Measurements from ENCODE around the gene ACADS. TPM values are rescaled to one million over a fixed set of nuclear protein-coding genes. Genes with fewer than 3 reads are reported as not detected.
A peak's percentile ranks its signal among the peaks of the same experiment; 100 is the strongest.

The ACADS gene
- total and polyA plus RNA-seq, 11 donors = 56.7 to 213 (median 78.8) TPM

GRCh38 chr12:120720234-120720986 is 5.2 kb upstream of the ACADS start:
- peaks cover 0 to 38% (median 8%) of the 10 kb centered on the region in 12 donors for H3K4me1 ChIP-seq
- H3K4me3 ChIP-seq = no peak overlapping the region
- peak overlapping the region in 6 of 12 donors; percentile 39 to 78 (median 54) for H3K27ac ChIP-seq

GRCh38 chr12:120720987-120721801 is 4.4 kb upstream of the ACADS start:
- TF ChIP-seq POLR2A (IDR thresholded peaks at IDR 0.05) (no peak), CTCF (IDR thresholded peaks at IDR 0.05) (no peak)
- no peak for DNase-seq
- no peak overlapping the region for H3K4me3 ChIP-seq
- 91 to 94% (median 93%) methylated on average over 10 of the region's 10 CpGs for WGBS, 4 donors
- peaks cover 0 to 42% (median 9%) of the 10 kb centered on the region in 12 donors for H3K4me1 ChIP-seq
- H3K36me3 ChIP-seq = peaks cover 9 to 82% (median 74%) of the 10 kb centered on the region in 9 donors
- peak overlapping the region in 7 of 12 donors; percentile 6 to 78 (median 51) for H3K27ac ChIP-seq
- intact Hi-C loops (cut with DNase I) = loop anchor here in 3 of 10 donors (10.0 kb wide), 1 partner anchor 184 kb away; the partner anchor contains the start of gene SPPL3 (in 3 of the 3)
- H3K27me3 ChIP-seq = no peaks in the 10 kb centered on the region
- no peaks in the 10 kb centered on the region for H3K9me3 ChIP-seq
- ATAC-seq = no peak

More at GRCh38 chr12:120720234-120720986, 5.2 kb upstream of the ACADS start:
- TF ChIP-seq CTCF (IDR thresholded peaks at IDR 0.05) (no peak), POLR2A (IDR thresholded peaks at IDR 0.05) (no peak)
- ATAC-seq (peak; percentile 32 to 83 (median 49)), DNase-seq (no peak)
- 78 to 86% (median 83%) methylated on average over 7 of the region's 7 CpGs for WGBS, 4 donors
- intact Hi-C loops (cut with DNase I) = loop anchor here in 3 of 10 donors (10.0 kb wide), 1 partner anchor 184 kb away; the partner anchor contains the start of gene SPPL3 (in 3 of the 3)
- H3K36me3 ChIP-seq = peaks cover 9 to 90% (median 82%) of the 10 kb centered on the region in 9 donors
- no peaks in the 10 kb centered on the region for H3K9me3 ChIP-seq
- H3K27me3 ChIP-seq = no peaks in the 10 kb centered on the region

GRCh38 chr12:120721866-120722265 is 3.8 kb upstream of the ACADS start:
- H3K27ac ChIP-seq = no peak overlapping the region

More at GRCh38 chr12:120721866-120722265, 3.8 kb upstream of the ACADS start:
- no peaks in the 10 kb centered on the region for H3K9me3 ChIP-seq
- H3K4me3 ChIP-seq = no peak overlapping the region
- H3K4me1 ChIP-seq = peaks cover 0 to 47% (median 15%) of the 10 kb centered on the region in 12 donors
- ATAC-seq (no peak), DNase-seq (no peak)
- intact Hi-C loops (cut with DNase I) = loop anchor here in 3 of 10 donors (10.0 kb wide), 1 partner anchor 183 kb away; the partner anchor contains the start of gene SPPL3 (in 3 of the 3)
- TF ChIP-seq POLR2A (IDR thresholded peaks at IDR 0.05) (no peak), CTCF (IDR thresholded peaks at IDR 0.05) (no peak)
- H3K36me3 ChIP-seq = peaks cover 9 to 76% (median 68%) of the 10 kb centered on the region in 9 donors
- WGBS, 4 donors = 78 to 82% (median 79%) methylated on average over 3 of the region's 3 CpGs
- H3K27me3 ChIP-seq = no peaks in the 10 kb centered on the region

All from heart left ventricle (tissue), 16 donors.